GM21619 (cell line): Measurements from ENCODE around the gene CCSER1.
"Not testable (repeated sequence)": the region's sequence is repeated elsewhere in the genome, so short reads cannot be mapped to it uniquely, and the experiment has no call there.

Experiments used
- ATAC-seq: cut with Tn5 transposase; IDR thresholded peaks from one replicate; pipeline ENCODE4 v1.9.1; 2021; ENCODE audit not compliant: unreplicated experiment

The CCSER1 gene

GRCh38 chr4:91621446-91621845 is 1494.3 kb downstream of the CCSER1 start:
- no peak for ATAC-seq

GRCh38 chr4:91622925-91623602 is 1495.9 kb downstream of the CCSER1 start:
- no peak for ATAC-seq

- ATAC-seq, result not testable (repeated sequence)
Measured at GRCh38 chr4:91623603-91623967, 1496.4 kb downstream of the CCSER1 start.

GRCh38 chr4:91630054-91630453 is 1502.9 kb downstream of the CCSER1 start:
- no peak for ATAC-seq

GRCh38 chr4:91630764-91631163 is 1503.6 kb downstream of the CCSER1 start:
- ATAC-seq, result no peak

GRCh38 chr4:91631335-91631734 is 1504.1 kb downstream of the CCSER1 start:
- no peak for ATAC-seq

- ATAC-seq, result no peak
Measured at GRCh38 chr4:91636083-91636482, 1508.9 kb downstream of the CCSER1 start.
